ENCODE measurements around the gene CDC25B.

CDC25B gene

GRCh38 chr20:3768342-3769130 lies 27.6 kb upstream of the CDC25B start:
- Histone ChIP-seq H3K4me1 (peaks cover 13% of the 10 kb centered on the region), H3K4me3 (peak overlapping the region; percentile 91), H3K36me3 (replicated peaks) (peaks cover 10% of the 10 kb centered on the region), H3K27me3 (ENCODE audit: low read depth) (no peaks in the 10 kb centered on the region), H3K9me3 (no peaks in the 10 kb centered on the region)
- in situ Hi-C loops (cut with MboI; ENCODE audit: low sequenced_read_pairs) = no loop called here
- DNase-seq (ENCODE audit: low spot score in 2 of 2) = peak; percentile 84 to 87

- no peak for DNase-seq (ENCODE audit: low spot score in 2 of 2)
- Histone ChIP-seq H3K36me3 (replicated peaks) (0 out of 2 replicates have a peak, but pooled peaks cover 2% of the 10 kb centered on the region), H3K27me3 (ENCODE audit: low read depth) (no peaks in the 10 kb centered on the region), H3K4me1 (peaks cover 8% of the 10 kb centered on the region), H3K4me3 (no peak overlapping the region), H3K9me3 (no peaks in the 10 kb centered on the region)
- in situ Hi-C loops (cut with MboI; ENCODE audit: low sequenced_read_pairs) = no loop called here
Observed at GRCh38 chr20:3771552-3772058, 24.5 kb upstream of the CDC25B start.

- in situ Hi-C loops (cut with MboI; ENCODE audit: low sequenced_read_pairs) = no loop called here
- no peak for DNase-seq (ENCODE audit: low spot score in 2 of 2)
- Histone ChIP-seq H3K4me1 (no peaks in the 10 kb centered on the region), H3K27me3 (ENCODE audit: low read depth) (no peaks in the 10 kb centered on the region), H3K4me3 (no peak overlapping the region), H3K36me3 (replicated peaks) (no peaks in the 10 kb centered on the region), H3K9me3 (no peaks in the 10 kb centered on the region)
Observed at GRCh38 chr20:3775457-3776108, 20.5 kb upstream of the CDC25B start.

GRCh38 chr20:3777381-3777715 lies 18.8 kb upstream of the CDC25B start:
- no peak for DNase-seq (ENCODE audit: low spot score in 2 of 2)
- H3K27me3 ChIP-seq (ENCODE audit: low read depth) = no peaks in the 10 kb centered on the region
- H3K4me3 ChIP-seq = no peak overlapping the region
- no peaks in the 10 kb centered on the region for H3K9me3 ChIP-seq
- in situ Hi-C loops (cut with MboI; ENCODE audit: low sequenced_read_pairs) = no loop called here
- no peaks in the 10 kb centered on the region for H3K36me3 ChIP-seq (replicated peaks)
- H3K4me1 ChIP-seq = 0 out of 2 replicates have a peak, but pooled peaks cover 2% of the 10 kb centered on the region

GRCh38 chr20:3777716-3778629 lies 18.1 kb upstream of the CDC25B start:
- 0 out of 2 replicates have a peak, but pooled peaks cover 2% of the 10 kb centered on the region for H3K4me1 ChIP-seq
- H3K27me3 ChIP-seq (ENCODE audit: low read depth) = no peaks in the 10 kb centered on the region
- in situ Hi-C loops (cut with MboI; ENCODE audit: low sequenced_read_pairs) = no loop called here
- no peaks in the 10 kb centered on the region for H3K9me3 ChIP-seq
- H3K4me3 ChIP-seq = no peak overlapping the region
- no peaks in the 10 kb centered on the region for H3K36me3 ChIP-seq (replicated peaks)
- DNase-seq (ENCODE audit: low spot score in 2 of 2) = no peak

GRCh38 chr20:3778976-3779375 lies 17.1 kb upstream of the CDC25B start:
- no peak for DNase-seq (ENCODE audit: low spot score in 2 of 2)
- H3K4me1 ChIP-seq = 0 out of 2 replicates have a peak, but pooled peaks cover 2% of the 10 kb centered on the region
- no peaks in the 10 kb centered on the region for H3K27me3 ChIP-seq (ENCODE audit: low read depth)
- no peak overlapping the region for H3K4me3 ChIP-seq
- no peaks in the 10 kb centered on the region for H3K9me3 ChIP-seq
- no peaks in the 10 kb centered on the region for H3K36me3 ChIP-seq (replicated peaks)
- in situ Hi-C loops (cut with MboI; ENCODE audit: low sequenced_read_pairs) = no loop called here

GRCh38 chr20:3781153-3781910 lies 14.8 kb upstream of the CDC25B start, which contains the start of gene SPEF1:
Gene SPEF1, minus strand, starts transcription at chr20:3781448. Its CDS starts 161 bp downstream, at chr20:3781287.
- Histone ChIP-seq H3K4me1 (peaks cover 2% of the 10 kb centered on the region; the same call in 1 of the 2 replicates), H3K4me3 (peak within 1 kb of the TSS; percentile 24), H3K9me3 (no peaks in the 10 kb centered on the region), H3K27me3 (ENCODE audit: low read depth) (no peaks in the 10 kb centered on the region), H3K36me3 (replicated peaks) (peaks cover 9% of the 10 kb centered on the region; the same call in 1 of the 2 replicates)
- DNase-seq (ENCODE audit: low spot score in 2 of 2) = peak; percentile 91 to 98
- in situ Hi-C loops (cut with MboI; ENCODE audit: low sequenced_read_pairs) = no loop called here

- Histone ChIP-seq H3K4me1 (peaks cover 8% of the 10 kb centered on the region), H3K9me3 (no peaks in the 10 kb centered on the region), H3K36me3 (replicated peaks) (peaks cover 9% of the 10 kb centered on the region; the same call in 1 of the 2 replicates), H3K27me3 (ENCODE audit: low read depth) (no peaks in the 10 kb centered on the region), H3K4me3 (no peak overlapping the region)
- in situ Hi-C loops (cut with MboI; ENCODE audit: low sequenced_read_pairs) = no loop called here
- no peak for DNase-seq (ENCODE audit: low spot score in 2 of 2)
Observed at GRCh38 chr20:3782597-3782996, 13.5 kb upstream of the CDC25B start.

GRCh38 chr20:3783068-3783489 lies 13.0 kb upstream of the CDC25B start:
- peaks cover 8% of the 10 kb centered on the region for H3K4me1 ChIP-seq
- in situ Hi-C loops (cut with MboI; ENCODE audit: low sequenced_read_pairs) = no loop called here
- no peaks in the 10 kb centered on the region for H3K27me3 ChIP-seq (ENCODE audit: low read depth)
- peaks cover 9% of the 10 kb centered on the region; the same call in 1 of the 2 replicates for H3K36me3 ChIP-seq (replicated peaks)
- no peak overlapping the region for H3K4me3 ChIP-seq
- DNase-seq (ENCODE audit: low spot score in 2 of 2) = no peak
- no peaks in the 10 kb centered on the region for H3K9me3 ChIP-seq

GRCh38 chr20:3783511-3784195 lies 12.5 kb upstream of the CDC25B start:
- Histone ChIP-seq H3K4me1 (peaks cover 8% of the 10 kb centered on the region), H3K27me3 (ENCODE audit: low read depth) (no peaks in the 10 kb centered on the region), H3K9me3 (no peaks in the 10 kb centered on the region), H3K4me3 (no peak overlapping the region), H3K36me3 (replicated peaks) (peaks cover 9% of the 10 kb centered on the region; the same call in 1 of the 2 replicates)
- in situ Hi-C loops (cut with MboI; ENCODE audit: low sequenced_read_pairs) = no loop called here
- no peak for DNase-seq (ENCODE audit: low spot score in 2 of 2)

GRCh38 chr20:3784216-3784853 lies 11.8 kb upstream of the CDC25B start:
- H3K36me3 ChIP-seq (replicated peaks) = peaks cover 9% of the 10 kb centered on the region; the same call in 1 of the 2 replicates
- no peak overlapping the region for H3K4me3 ChIP-seq
- no peaks in the 10 kb centered on the region for H3K9me3 ChIP-seq
- DNase-seq (ENCODE audit: low spot score in 2 of 2) = no peak
- in situ Hi-C loops (cut with MboI; ENCODE audit: low sequenced_read_pairs) = no loop called here
- peaks cover 8% of the 10 kb centered on the region for H3K4me1 ChIP-seq
- H3K27me3 ChIP-seq (ENCODE audit: low read depth) = no peaks in the 10 kb centered on the region

GRCh38 chr20:3784863-3785239 lies 11.3 kb upstream of the CDC25B start:
- in situ Hi-C loops (cut with MboI; ENCODE audit: low sequenced_read_pairs) = no loop called here
- no peaks in the 10 kb centered on the region for H3K9me3 ChIP-seq
- H3K4me3 ChIP-seq = no peak overlapping the region
- H3K4me1 ChIP-seq = peaks cover 8% of the 10 kb centered on the region
- peaks cover 9% of the 10 kb centered on the region; the same call in 1 of the 2 replicates for H3K36me3 ChIP-seq (replicated peaks)
- H3K27me3 ChIP-seq (ENCODE audit: low read depth) = no peaks in the 10 kb centered on the region
- DNase-seq (ENCODE audit: low spot score in 2 of 2) = no peak
